Brain microvascular endothelial cell (primary cell): Measurements from ENCODE around the gene THYN1.

Source experiments
- DNase-seq: peaks from one replicate; pipeline ENCODE4 v3.0.0-alpha.2; 2020
- H3K27ac ChIP-seq: fragments of 250-450 bp; sonication (Bioruptor Pico); 2 replicates; pipeline ENCODE4 v1.5.1; 2020; ENCODE audit warnings: mild to moderate bottlenecking, moderate library complexity
- H3K27me3 ChIP-seq: fragments of 250-450 bp; sonication (Bioruptor Pico); replicated peaks from 2 replicates; pipeline ENCODE4 v1.5.1; 2020; ENCODE audit warnings: mild to moderate bottlenecking
- H3K36me3 ChIP-seq: fragments of 250-450 bp; sonication (Bioruptor Pico); replicated peaks from 2 replicates; pipeline ENCODE4 v1.5.1; 2020; ENCODE audit warnings: mild to moderate bottlenecking
- H3K4me3 ChIP-seq: 2 replicates; pipeline ENCODE4 v1.5.1; 2011; ENCODE audit warnings: low read depth, mild to moderate bottlenecking, control low read depth, low read length, moderate library complexity
- CTCF ChIP-seq: IDR thresholded peaks from 2 replicates; pipeline ENCODE4 v1.5.1; 2011; ENCODE audit warnings: low read depth, mild to moderate bottlenecking, moderate library complexity, low read length, control low read depth, inconsistent platforms; ENCODE audit errors: missing control alignments
- in situ Hi-C: cut with HindIII; loops from 2 replicates; pipeline ENCODE4 v1.10.0; 2017; ENCODE audit warnings: low sequenced_read_pairs, low pct_ligation_motif_present

The THYN1 gene

GRCh38 chr11:134248910-134249480 is 4.2 kb downstream of the THYN1 start:
- TF ChIP-seq CTCF, result no peak
- H3K27me3 ChIP-seq, result no peaks in the 10 kb centered on the region
- in situ Hi-C loops, result no loop called here
- H3K36me3 ChIP-seq, result peaks cover 38% of the 10 kb centered on the region
- no peak overlapping the region for H3K4me3 ChIP-seq
- no peak overlapping the region for H3K27ac ChIP-seq
- no peak for DNase-seq

GRCh38 chr11:134246678-134247077 is 6.5 kb downstream of the THYN1 start:
- Histone ChIP-seq H3K27me3 (no peaks in the 10 kb centered on the region), H3K27ac (no peak overlapping the region), H3K4me3 (no peak overlapping the region), H3K36me3 (peaks cover 47% of the 10 kb centered on the region)
- in situ Hi-C loops, result no loop called here
- no peak for TF ChIP-seq CTCF
- DNase-seq, result no peak

- Histone ChIP-seq H3K36me3 (peaks cover 51% of the 10 kb centered on the region), H3K4me3 (no peak overlapping the region), H3K27ac (no peak overlapping the region), H3K27me3 (no peaks in the 10 kb centered on the region)
- no peak for DNase-seq
- in situ Hi-C loops, result no loop called here
- TF ChIP-seq CTCF, result no peak
Observed at GRCh38 chr11:134246100-134246499, 7.1 kb downstream of the THYN1 start.

- no peak for DNase-seq
- H3K27me3 ChIP-seq, result no peaks in the 10 kb centered on the region
- H3K36me3 ChIP-seq, result peaks cover 51% of the 10 kb centered on the region
- no peak overlapping the region for H3K4me3 ChIP-seq
- in situ Hi-C loops, result no loop called here
- H3K27ac ChIP-seq, result no peak overlapping the region
- no peak for TF ChIP-seq CTCF
Observed at GRCh38 chr11:134245434-134245833, 7.7 kb downstream of the THYN1 start.

- DNase-seq, result no peak
Observed at GRCh38 chr11:134244593-134244992, 8.6 kb downstream of the THYN1 start.

More at GRCh38 chr11:134244593-134244992, 8.6 kb downstream of the THYN1 start:
- H3K27ac ChIP-seq, result no peak overlapping the region
- H3K4me3 ChIP-seq, result no peak overlapping the region
- H3K27me3 ChIP-seq, result no peaks in the 10 kb centered on the region
- H3K36me3 ChIP-seq, result peaks cover 44% of the 10 kb centered on the region
- in situ Hi-C loops, result no loop called here
- peak; percentile 69 for TF ChIP-seq CTCF
